ENCODE measurements around the gene SYNE3.

The SYNE3 gene

GRCh38 chr14:95548328-95548929, 32.0 kb upstream of the SYNE3 start:
- H3K27ac ChIP-seq (replicated peaks) = no peak overlapping the region
- no peak for DNase-seq (ENCODE audit: low read depth in 1 of 2, low spot score in 1 of 2)
- TF ChIP-seq GABPA (IDR thresholded peaks at IDR 0.05; ENCODE audit: low read depth) = no peak
- TF ChIP-seq SPI1 (IDR thresholded peaks at IDR 0.05; ENCODE audit: borderline replicate concordance, low read depth) = no peak
- no peak for TF ChIP-seq POLR2AphosphoS5 (IDR thresholded peaks at IDR 0.05; ENCODE audit: low read depth)
- no peak for TF ChIP-seq CTCF (IDR thresholded peaks at IDR 0.05; ENCODE audit: insufficient read depth, low read length)
- TF ChIP-seq REST (IDR thresholded peaks at IDR 0.05; ENCODE audit: insufficient replicate concordance, low read depth) = no peak
- H3K4me3 ChIP-seq (replicated peaks; ENCODE audit: insufficient read depth, low read length) = no peak overlapping the region
- no peaks in the 10 kb centered on the region for H3K27me3 ChIP-seq (ENCODE audit: insufficient read depth, poor library complexity, severe bottlenecking)

GRCh38 chr14:95547626-95548327, 31.3 kb upstream of the SYNE3 start:
- DNase-seq (ENCODE audit: low read depth in 1 of 2, low spot score in 1 of 2) = no peak
- TF ChIP-seq SPI1 (IDR thresholded peaks at IDR 0.05; ENCODE audit: borderline replicate concordance, low read depth) (no peak), POLR2AphosphoS5 (IDR thresholded peaks at IDR 0.05; ENCODE audit: low read depth) (no peak), GABPA (IDR thresholded peaks at IDR 0.05; ENCODE audit: low read depth) (no peak), CTCF (IDR thresholded peaks at IDR 0.05; ENCODE audit: insufficient read depth, low read length) (no peak), REST (IDR thresholded peaks at IDR 0.05; ENCODE audit: insufficient replicate concordance, low read depth) (no peak)
- no peak overlapping the region for H3K27ac ChIP-seq (replicated peaks)
- no peaks in the 10 kb centered on the region for H3K27me3 ChIP-seq (ENCODE audit: insufficient read depth, poor library complexity, severe bottlenecking)
- no peak overlapping the region for H3K4me3 ChIP-seq (replicated peaks; ENCODE audit: insufficient read depth, low read length)

- Histone ChIP-seq H3K27ac (replicated peaks) (no peak overlapping the region), H3K27me3 (ENCODE audit: insufficient read depth, poor library complexity, severe bottlenecking) (no peaks in the 10 kb centered on the region), H3K4me3 (replicated peaks; ENCODE audit: insufficient read depth, low read length) (no peak overlapping the region)
- no peak for DNase-seq (ENCODE audit: low read depth in 1 of 2, low spot score in 1 of 2)
- TF ChIP-seq POLR2AphosphoS5 (IDR thresholded peaks at IDR 0.05; ENCODE audit: low read depth) = no peak
- no peak for TF ChIP-seq GABPA (IDR thresholded peaks at IDR 0.05; ENCODE audit: low read depth)
- TF ChIP-seq SPI1 (IDR thresholded peaks at IDR 0.05; ENCODE audit: borderline replicate concordance, low read depth) = no peak
- no peak for TF ChIP-seq CTCF (IDR thresholded peaks at IDR 0.05; ENCODE audit: insufficient read depth, low read length)
- no peak for TF ChIP-seq REST (IDR thresholded peaks at IDR 0.05; ENCODE audit: insufficient replicate concordance, low read depth)
Measured at GRCh38 chr14:95547272-95547625, 30.8 kb upstream of the SYNE3 start.

Measured in HL-60 (cell line).